SK-N-DZ (cell line): ENCODE measurements around the gene PBX3.
"Not testable (repeated sequence)": the region's sequence is repeated elsewhere in the genome, so short reads cannot be mapped to it uniquely, and the experiment has no call there.

Source experiments
- DNase-seq: peaks from one replicate; pipeline ENCODE4 v3.0.0-alpha.2; 2015; ENCODE audit warnings: low spot score

Gene PBX3

DNA sequence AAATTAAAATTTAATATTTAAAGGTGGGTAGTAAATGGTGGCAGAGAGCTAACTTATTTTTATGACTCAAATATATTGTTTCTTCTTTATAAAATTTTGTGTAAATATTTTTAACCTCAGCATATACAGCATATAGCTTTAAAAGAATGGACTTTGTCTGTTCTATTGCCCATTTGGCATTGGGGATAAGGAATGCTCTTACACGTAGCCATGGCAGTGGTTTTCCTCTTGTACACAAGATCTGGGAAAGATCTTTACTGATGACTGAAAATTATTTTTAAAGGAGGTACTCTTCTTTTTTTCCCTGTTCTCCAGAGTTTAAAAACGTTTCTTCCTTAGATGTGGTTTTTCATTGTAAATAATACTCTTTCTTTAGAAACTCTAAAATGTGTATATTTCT is 75.0 kb downstream of the PBX3 start:
- no peak for DNase-seq

DNA sequence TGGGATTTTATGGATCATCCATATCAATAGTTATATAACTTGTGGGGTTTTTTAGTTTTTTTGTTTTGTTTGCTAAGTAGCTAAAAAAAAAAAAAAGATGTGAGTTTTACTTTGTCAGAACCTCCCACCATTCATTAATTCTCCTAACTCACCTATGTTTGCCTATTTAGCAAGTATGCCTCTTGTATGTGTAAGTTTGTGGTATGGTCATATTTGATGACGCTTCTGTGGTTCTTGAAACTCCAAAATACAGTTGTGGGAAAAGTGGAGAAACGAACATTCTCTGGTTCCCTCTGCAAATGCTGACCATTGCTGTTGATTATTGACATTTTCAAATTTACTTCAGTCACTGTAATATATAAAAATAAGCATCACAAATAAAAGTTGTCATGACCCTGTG is 75.7 kb downstream of the PBX3 start:
- no peak for DNase-seq

DNA sequence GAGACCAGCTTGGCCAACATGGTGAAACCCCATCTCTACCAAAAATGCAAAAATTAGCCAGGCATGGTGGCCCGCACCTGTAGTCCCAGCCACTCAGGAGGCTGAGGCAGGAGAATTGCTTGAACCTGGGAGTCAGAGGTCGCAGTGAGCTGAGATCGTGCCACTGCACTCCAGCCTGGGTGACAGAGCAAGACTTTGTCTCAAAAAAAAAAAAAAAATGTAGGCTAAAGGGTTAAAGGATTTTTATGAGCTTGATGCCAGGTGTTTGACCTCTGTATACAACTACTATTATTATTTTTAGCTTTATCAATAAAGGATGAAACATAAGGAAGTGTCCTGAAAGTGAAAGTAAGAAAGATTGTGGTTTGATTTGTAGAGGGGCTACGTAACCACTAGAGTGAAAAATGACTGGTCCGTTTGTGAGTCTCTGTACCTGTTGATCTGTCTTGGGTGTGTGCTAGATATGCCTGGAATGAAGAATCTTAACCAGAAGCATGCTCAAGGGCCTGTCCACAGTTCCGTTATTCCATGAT is 76.8 kb downstream of the PBX3 start:
- not testable (repeated sequence) for DNase-seq

DNA sequence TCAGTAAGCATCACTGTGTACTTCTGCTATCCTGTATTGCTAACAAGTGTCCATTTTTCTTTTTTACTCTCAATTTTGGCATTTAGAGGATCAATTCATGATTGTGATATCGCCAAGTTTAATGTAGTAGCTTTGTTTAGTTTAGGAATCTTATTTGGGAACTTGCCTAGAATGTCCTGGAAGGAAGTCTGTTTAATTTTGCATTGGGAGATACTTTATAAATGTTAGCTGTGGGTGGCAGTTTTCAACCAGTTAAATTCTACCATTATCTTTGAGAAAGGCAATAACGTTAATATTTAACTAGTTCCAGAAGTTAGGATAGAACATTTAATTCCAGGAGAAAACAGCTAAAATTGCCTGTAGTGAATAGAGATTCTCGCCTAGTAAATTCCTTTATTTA is 78.6 kb downstream of the PBX3 start:
- no peak for DNase-seq

DNA sequence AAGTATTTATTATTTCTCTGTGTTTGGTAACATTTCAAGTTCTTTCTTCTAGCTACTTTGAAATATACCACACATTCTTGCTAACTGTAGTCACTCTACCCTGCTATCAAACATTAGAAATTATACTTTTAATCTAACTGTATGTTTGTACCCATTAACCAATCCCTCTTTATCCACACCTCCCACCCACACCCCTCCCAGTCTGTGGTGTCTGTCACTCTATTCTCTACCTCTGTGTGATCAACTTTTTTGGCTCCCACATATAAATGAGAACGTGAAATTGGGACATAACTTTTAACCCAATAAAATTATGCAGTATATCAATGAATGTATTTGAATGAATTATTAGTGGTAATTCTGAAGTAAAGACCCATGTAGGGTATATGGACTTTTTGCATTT is 79.7 kb downstream of the PBX3 start:
- no peak for DNase-seq

DNA sequence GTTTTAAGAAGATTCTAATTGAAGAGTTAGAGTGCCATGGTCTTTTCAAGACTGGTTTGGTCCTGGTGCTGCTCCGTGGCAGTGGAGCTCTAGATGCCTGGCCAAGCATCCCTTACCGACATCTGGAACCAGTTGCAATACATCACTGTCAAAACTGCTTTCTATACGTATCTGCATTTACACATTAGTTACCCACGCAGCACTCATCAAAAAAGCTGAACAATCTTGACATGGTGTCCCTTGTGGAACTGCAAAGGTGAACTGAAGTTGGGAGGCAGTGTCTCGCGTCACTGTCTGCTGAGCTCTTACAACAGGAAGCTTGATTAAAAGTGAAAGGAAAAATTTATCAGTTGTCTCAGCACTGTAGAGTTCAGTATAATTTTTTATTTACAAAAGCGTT is 82.6 kb downstream of the PBX3 start:
- peak; percentile 54 for DNase-seq

DNA sequence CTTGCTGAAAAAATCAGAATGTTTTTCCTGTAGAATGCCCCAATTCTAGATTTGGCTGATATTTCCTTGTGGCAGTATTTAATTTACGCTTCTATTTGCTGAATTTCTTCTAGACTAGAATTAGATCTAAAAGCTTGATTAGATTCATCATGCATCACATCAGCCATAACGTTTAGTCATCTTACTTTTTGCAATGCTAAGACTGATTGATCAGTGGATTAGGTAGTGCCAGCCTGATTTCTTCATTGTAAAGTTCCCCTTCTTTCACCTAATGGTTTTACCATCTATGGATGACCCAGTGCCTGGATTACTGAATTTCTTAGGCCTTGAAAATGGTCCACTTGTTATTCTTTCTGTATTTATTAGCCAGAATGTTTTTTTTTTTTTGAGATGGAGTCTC is 83.9 kb downstream of the PBX3 start:
- DNase-seq: no peak

DNA sequence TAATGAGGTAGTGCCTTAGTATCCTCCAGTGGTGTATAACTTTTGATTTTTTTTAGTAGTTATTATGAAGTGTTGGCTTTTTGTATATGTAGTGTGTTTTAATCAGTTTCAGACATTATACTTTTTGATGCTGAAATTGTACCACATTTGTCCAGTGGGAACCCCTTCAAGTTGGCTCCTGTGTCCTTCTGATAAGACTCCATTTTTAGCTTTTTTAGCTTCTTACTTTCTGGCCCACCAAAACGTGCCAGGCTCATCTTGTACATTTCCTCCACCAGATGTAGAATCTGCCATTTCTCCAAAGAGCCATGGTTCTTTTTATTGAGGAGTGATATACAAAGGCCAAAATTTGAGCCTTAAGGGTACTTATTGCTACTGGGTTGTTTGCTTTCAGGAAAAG is 84.4 kb downstream of the PBX3 start:
- DNase-seq: no peak

DNA sequence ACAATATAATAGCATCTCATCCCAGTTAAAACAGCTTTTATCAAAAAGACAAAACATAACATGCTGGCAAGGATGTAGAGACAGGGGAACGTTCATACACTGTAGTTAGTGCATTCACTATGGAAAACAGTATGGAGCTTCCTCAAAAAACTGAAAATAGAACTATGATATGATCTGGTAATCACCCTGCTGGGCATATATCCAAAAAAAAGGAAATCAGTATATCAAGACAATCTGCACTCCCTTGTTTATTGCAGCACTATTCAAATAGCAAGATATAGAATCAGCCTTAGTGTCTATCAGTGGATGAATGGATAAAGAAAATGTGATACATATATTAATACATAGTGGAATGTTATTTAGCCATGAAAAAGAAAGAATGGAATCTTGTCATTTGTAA is 88.5 kb downstream of the PBX3 start:
- DNase-seq: no peak

DNA sequence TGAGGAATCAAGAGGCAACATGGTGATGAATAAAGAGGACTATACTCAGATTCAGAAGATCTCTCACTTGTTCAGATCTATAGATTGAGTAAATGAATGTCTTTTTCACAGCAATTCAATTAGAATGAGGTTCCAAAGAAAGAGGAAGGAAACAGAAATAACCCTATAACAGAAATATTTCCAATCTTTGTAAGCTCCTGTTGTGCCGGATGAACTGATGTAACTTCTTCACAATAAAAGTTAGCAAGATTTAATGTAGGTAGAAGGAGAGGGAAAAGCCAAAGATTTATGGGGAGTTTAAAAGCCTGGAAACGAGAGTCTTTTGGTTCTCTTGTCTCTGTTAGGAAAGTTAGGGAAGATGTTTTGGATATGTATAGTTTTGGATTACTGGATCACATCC is 92.1 kb downstream of the PBX3 start:
- DNase-seq: no peak

DNA sequence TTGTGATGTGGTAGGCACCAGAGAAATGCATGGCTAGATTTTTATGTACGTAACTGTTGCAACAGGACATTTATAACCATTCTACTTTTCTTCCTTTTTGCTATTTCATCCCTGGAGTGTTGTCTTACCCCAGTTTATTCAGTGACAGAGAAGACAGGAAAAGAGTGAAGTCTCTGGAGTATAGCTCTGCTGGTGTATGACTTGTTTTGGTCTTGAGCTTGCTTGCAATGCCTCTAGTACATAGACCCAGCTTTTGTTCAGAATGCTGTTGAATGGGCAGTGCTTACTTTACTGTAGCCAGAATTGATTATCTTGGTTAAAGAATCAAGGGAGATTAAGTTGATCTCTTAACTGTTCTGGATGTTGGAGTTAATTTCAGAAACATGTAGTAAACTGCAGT is 94.3 kb downstream of the PBX3 start:
- DNase-seq: no peak

DNA sequence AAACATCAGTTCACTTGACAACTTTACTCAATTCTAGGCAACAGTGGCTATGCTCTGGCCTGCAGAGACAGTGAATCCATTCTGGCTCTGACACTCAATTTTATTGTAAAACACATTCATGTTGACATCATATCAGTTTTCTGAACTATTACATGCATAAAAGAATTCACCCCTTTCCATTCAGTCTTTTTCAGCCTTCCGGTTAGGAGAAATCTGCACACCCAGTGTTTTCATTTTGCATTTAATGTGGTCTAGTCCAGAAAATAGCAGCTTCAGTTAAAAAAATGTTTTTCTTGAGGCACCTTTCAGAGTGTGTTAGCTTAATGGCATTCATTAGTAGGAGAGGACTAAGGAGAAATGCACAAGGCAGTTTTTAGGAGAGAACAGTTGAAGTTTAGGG is 95.1 kb downstream of the PBX3 start:
- DNase-seq: no peak

DNA sequence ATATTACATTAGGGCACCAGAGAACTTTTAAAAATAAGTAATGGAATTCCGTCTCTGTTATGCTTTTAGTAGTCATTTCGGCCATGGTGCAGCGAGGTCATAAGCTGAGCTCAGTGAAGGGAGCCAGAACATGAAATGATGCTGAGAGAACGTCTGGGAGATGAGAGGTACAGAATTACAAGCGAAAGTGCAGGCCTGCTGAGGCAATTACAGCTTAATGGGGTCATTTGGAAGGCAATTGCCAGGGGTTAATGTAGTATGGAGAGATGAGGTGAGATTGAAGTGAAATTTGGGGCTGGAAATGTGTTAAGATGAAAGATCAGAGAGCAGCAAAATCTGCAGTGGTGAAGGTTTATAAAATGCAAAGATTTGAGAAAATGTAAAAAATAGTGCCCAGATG is 96.5 kb downstream of the PBX3 start:
- peak; percentile 97 for DNase-seq

DNA sequence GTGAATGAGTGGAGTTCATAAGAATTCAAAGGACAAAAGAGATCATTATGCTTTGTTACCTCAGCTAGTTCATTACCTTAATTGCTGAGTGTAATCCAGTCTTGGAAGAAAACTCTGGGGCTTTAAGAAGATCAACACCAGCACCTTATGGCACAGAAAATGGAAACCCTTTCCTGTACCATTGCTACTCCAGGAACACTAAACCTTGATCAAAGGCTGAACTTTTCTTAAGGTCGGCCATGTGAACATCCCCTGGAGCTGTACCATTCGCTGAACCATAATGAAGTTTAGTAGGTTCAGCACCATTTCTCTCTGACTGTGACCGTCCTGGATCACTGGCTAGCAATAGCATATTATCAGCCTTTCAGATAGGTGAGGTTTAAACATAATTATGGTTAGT is 97.4 kb downstream of the PBX3 start:
- peak; percentile 65 for DNase-seq

DNA sequence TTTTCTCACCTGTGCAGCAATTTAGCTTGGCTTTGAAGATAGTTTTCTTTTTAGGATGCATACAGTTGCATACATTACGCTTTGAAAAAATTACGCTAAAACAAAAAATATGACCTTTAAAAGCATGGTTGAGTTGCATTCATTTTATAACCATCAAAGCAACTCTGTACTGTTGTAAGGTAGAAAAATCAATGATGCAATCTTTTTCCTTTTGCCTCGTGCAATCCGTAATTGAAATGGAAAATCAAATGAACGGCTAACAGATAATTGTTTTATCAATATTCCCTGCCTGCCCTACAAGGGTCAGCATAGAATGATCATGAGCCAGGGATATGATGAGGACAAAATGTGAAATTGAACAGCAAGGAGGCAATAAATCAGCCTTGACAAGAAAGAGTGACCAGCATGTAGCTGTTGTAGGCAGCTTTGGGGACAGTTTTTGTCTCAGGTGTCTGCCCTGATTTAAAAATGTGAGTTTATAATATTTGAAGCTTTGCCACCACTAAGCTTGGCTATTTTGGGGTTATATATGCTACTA is 98.2 kb downstream of the PBX3 start:
- peak; percentile 76 for DNase-seq

DNA sequence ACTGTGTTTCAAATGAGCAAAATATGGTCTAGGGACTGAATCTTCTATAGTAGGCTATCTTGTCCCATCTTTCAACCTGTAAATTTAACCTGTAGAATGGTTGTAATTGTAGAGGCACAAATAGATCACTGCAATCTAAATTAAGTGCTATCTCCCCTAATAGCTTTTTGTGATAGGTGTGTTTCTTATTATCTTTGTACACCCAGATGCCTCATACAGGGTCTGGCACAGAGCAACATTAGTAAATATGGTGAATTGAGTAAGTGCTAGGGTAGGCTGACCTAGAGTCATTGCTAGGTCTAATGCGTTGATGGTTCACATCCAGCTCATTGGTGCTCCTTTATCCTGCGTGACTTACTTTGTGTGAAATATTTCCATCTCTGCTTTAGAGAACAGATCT is 100.6 kb downstream of the PBX3 start:
- peak; percentile 80 for DNase-seq

DNA sequence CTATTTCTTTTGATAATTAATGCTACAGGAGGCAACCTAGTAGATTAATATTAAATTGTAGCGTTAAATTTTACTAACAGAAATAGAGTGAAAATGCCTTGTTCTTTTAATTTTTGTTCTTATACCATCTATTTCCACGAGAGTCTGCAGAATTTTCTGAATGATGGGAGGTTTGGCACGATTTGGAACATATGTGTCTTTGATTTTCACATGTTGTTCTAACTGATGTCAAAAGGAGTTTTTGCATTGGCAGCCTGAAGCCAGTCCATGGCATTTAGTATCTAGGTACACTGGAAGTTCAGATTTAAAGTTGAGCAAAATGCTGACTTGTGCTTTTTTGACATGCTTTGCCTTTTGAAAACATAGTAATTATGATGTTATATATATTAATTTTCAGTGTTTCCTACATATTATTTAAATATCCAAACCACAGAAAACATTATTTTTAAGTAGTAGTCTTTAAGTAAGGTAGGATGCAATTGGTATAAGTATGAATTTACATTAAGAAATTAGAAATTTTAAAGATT is 103.0 kb downstream of the PBX3 start:
- DNase-seq: no peak

DNA sequence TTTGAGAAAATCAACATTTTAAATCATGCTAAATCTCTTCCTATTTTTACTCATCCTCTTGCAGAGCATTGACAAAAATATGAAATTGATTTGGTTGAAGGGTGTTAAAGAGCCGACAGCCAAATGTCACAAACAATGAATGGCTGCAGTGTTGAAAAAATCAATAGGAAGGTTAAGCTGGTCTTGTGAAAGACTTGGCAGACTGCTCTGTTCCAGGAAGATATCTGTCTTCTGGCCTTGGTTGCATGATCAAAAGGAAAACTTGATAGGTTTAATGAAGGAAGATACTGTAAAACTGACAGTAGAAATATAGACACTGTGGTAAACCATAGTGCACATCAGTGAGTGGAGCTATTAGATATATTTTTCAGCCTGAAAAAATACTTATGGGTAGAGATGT is 103.6 kb downstream of the PBX3 start:
- no peak for DNase-seq

DNA sequence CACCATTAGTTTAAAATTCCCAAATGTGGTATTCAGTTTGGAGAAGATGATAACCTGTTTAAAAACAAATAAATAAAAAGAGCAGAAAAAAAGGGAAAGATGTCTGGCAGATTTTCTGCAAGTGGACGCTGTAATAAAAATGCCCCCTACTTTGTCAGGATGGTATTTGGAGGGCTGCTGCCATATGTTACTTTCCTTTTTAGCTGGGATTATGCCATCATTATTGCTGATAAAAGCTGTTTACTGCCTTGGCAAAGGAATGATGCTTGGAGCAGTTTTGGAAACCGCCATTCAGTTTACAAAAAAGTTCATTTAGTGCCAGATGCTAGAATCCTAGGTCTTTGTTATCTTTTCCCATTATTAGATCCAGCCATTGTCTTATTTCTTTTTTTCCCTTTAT is 104.8 kb downstream of the PBX3 start:
- DNase-seq: no peak

DNA sequence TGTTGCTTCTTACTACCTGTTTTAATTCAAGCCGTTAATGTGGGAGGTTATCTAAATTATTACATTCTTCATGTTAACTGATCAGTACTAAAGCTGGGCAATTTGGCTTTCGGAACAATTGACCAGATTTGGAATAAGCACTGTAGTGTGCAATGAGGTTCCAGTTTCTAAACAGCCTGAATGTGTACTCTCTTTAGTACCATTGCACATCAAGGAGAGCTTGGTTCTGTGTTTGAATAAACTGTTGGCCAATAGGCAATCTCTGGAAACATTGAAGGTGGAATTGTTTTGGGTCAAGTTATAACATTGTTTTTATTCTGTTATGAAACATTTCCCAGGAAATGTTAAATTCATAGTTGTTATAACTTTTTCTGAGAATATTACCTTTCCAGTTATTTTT is 105.2 kb downstream of the PBX3 start:
- DNase-seq: no peak

DNA sequence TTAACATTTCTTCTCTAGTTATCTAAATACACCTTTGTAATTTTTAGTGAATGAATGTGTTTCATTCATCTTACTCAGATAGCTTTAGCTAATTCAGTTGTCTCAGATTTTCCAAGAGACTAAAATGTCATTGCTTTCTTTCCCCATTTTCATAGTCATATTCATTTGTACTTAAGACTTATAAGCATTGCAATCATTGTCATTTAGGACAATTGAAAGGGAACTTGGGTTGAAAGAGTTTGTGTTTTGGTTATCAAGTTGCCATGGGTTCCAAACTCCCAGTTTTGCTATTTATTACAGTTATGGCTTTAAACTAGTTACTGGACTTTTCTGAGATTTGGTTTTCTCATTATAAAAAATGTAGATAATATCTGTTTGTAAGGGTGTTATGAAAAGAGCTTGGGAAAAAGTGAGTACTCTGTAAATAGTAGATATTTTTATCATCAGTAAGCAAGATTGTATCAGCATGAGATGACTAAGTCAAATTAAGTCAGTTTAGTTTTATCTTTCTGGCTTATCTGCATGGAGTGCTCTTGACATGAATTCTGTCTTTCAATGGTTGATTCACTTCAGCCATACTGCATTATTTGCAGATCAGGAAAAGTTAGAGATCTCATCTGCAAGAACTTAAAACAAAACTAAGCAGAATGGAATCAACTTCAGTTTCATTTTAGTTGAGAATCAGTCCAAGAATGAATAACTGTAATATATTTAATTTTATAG is 107.5 kb downstream of the PBX3 start:
- DNase-seq: peak; percentile 56

DNA sequence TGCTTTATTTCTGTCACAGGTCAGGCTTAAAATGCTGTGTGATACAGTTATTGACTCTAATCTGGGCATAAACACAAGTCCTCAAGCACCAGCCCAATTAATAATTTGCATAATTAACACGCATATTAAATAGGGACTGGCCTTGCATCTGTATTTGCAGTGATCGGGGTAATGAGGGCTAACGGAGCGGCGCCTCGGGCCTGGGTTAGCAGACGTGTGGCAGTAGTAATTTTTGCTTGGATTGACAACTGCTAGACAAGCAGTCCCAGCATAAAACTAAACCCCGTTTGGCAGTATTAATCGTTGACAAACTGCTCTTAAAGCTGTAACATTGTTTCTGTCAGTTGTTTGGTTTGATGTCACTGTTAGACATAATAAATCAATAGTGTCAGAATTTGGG is 109.2 kb downstream of the PBX3 start:
- DNase-seq: no peak

DNA sequence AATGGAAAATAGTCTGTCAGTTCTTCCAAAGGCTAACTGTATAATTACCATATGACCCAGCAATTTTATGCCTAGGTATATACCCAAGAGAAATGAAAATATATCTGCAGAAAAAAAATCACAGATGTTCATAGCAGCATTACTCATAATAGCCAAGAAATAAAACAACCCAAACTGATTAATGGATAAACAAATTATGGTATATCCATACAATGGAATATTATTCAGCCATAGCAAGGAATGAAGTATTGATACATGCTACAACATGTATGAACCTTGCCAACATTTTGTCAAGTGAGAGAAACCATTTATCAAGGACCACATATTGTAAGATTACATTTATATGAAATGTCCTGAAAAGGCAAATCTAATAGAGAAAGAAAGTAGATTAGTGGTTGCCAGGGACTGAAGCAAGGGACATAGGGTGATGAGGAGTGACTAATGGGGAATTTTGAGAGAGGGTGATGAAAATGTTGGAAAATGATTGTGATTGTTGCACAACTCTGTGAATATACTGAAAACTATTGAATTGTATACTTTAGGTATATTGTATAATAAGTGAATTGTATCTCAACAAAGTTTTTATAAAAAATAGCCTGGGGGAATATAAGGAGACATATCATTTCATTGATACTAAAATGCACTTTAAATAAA is 114.4 kb downstream of the PBX3 start:
- DNase-seq: no peak
